HepG2 (cell line): ENCODE data around the gene NFE2L1. TPM values are rescaled to one million over a fixed set of nuclear protein-coding genes. Genes with fewer than 3 reads are reported as not detected.

Source experiments
- CAMTA2 ChIP-seq: sonication (generic); formaldehyde crosslinking; IDR thresholded peaks from 2 replicates; pipeline ENCODE4 v1.4.0; 2020; ENCODE audit warnings: mild to moderate bottlenecking, missing genetic modification reagents, borderline replicate concordance
- PBX3 ChIP-seq: sonication (generic); formaldehyde crosslinking; IDR thresholded peaks from 2 replicates; pipeline ENCODE4 v1.8.1; 2023; ENCODE audit warnings: missing genetic modification reagents, inconsistent platforms, borderline replicate concordance
- PREB ChIP-seq: sonication (generic); formaldehyde crosslinking; IDR thresholded peaks from 2 replicates; pipeline ENCODE4 v1.4.0; 2020; ENCODE audit warnings: missing genetic modification reagents
- ZHX1 ChIP-seq: sonication (generic); formaldehyde crosslinking; IDR thresholded peaks from 2 replicates; pipeline ENCODE4 v1.8.1; 2022; ENCODE audit warnings: low read depth, mild to moderate bottlenecking, missing genetic modification reagents
- ZKSCAN5 ChIP-seq: sonication (generic); formaldehyde crosslinking; IDR thresholded peaks from 2 replicates; pipeline ENCODE4 v1.5.1; 2020; ENCODE audit warnings: mild to moderate bottlenecking, missing genetic modification reagents
- ZNF337 ChIP-seq: sonication (generic); formaldehyde crosslinking; IDR thresholded peaks from 2 replicates; pipeline ENCODE4 v1.5.1; 2020; ENCODE audit warnings: missing genetic modification reagents, low read depth, mild to moderate bottlenecking, borderline replicate concordance
- ZNF615 ChIP-seq: sonication (generic); formaldehyde crosslinking; IDR thresholded peaks from 2 replicates; pipeline ENCODE4 v1.5.0; 2020; ENCODE audit warnings: mild to moderate bottlenecking, missing genetic modification reagents, borderline replicate concordance
- ZNF644 ChIP-seq: IDR thresholded peaks from 2 replicates; pipeline ENCODE4 v1.6.1; 2016; ENCODE audit warnings: low read depth
- ZNF780A ChIP-seq: sonication (generic); formaldehyde crosslinking; IDR thresholded peaks from 2 replicates; pipeline ENCODE4 v1.8.0; 2022; ENCODE audit warnings: mild to moderate bottlenecking, missing genetic modification reagents, moderate library complexity
- polyA plus RNA-seq, 8 experiments: library from polyadenylated mRNA; depleted of rRNA in 3 of 8; stranded (reverse) in 7 of 8; unstranded in 1 of 8; fragments of >200 nt; fragmentation: Illumina TruSeq in 4 of 8; extraction: Trizol in 4 of 8; gene quantifications; 2 replicates each; pipeline versions ENCODE4 v1.2.1 to v1.2.3, GENCODE V29; 2011 to 2016; ENCODE audit warnings: low read depth in 4 of 8, missing spikeins in 1 of 8, mixed read lengths in 1 of 8; ENCODE audit not compliant: insufficient read depth in 1 of 8
- total RNA-seq, 5 experiments: library from RNA; depleted of rRNA; stranded (reverse); fragments of >200 nt; fragmentation: Illumina TruSeq; extraction: Trizol; gene quantifications; 2 replicates each; pipeline ENCODE4 v1.2.3, GENCODE V29; 2016; ENCODE audit warnings: low read depth in 1 of 5
- TF ChIP-seq, protein P1 (sequence below): sonication (generic); formaldehyde crosslinking; IDR thresholded peaks from 2 replicates; pipeline ENCODE4 v1.4.0; 2020; ENCODE audit warnings: missing genetic modification reagents, borderline replicate concordance
- TF ChIP-seq, protein P2 (sequence below): sonication (generic); formaldehyde crosslinking; IDR thresholded peaks from 2 replicates; pipeline ENCODE4 v1.4.0; 2020; ENCODE audit warnings: missing genetic modification reagents, borderline replicate concordance
- TF ChIP-seq, protein P3 (sequence below): sonication (generic); formaldehyde crosslinking; IDR thresholded peaks from 2 replicates; pipeline ENCODE4 v1.4.0; 2020; ENCODE audit warnings: mild to moderate bottlenecking, missing genetic modification reagents

NFE2L1 gene
- total and polyA plus RNA-seq, 2 of the 13 experiments (the other 11 are each of a cell fraction or from before 2014, with no cell fraction given), result 67.0 to 234 TPM

DNA sequence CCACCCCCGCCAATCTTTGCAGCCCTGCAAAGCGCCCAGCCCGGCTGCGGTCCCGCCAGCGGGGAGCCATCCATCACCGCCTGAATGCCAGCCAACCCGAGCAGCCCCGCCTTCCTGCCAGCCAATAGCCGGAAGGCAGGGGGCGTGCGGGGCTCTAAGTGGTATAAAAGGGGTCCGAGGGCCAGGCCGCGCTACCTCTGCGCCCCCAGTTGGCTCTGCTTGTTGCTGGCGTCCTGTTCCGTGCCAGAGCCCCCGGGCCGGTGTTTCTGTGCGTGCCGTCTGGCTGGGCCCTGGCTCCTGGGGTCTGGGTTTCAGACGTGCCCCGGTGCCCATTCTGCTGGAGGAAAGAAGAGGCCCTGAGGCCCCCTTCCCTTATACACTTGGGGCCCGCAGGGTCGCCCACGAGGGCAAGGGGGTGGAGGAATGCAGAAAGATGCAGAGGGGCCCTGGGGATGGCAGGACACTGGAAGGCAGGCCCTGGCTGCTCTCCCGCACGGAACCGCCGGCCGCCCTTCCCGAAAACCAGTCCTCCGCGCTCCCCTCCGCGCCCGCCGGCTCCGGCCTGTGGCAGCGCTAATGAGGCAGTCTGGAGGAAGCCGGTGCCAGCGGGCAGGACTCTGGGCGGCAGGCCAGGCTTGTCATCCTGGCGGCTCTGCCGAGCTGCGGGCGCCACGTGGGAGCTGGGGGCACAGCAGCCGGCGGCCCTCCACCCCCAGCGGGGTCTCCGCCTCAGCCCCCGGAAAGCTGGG is 24.6 kb upstream of the NFE2L1 start (continued):
- TF ChIP-seq, protein P1, sequence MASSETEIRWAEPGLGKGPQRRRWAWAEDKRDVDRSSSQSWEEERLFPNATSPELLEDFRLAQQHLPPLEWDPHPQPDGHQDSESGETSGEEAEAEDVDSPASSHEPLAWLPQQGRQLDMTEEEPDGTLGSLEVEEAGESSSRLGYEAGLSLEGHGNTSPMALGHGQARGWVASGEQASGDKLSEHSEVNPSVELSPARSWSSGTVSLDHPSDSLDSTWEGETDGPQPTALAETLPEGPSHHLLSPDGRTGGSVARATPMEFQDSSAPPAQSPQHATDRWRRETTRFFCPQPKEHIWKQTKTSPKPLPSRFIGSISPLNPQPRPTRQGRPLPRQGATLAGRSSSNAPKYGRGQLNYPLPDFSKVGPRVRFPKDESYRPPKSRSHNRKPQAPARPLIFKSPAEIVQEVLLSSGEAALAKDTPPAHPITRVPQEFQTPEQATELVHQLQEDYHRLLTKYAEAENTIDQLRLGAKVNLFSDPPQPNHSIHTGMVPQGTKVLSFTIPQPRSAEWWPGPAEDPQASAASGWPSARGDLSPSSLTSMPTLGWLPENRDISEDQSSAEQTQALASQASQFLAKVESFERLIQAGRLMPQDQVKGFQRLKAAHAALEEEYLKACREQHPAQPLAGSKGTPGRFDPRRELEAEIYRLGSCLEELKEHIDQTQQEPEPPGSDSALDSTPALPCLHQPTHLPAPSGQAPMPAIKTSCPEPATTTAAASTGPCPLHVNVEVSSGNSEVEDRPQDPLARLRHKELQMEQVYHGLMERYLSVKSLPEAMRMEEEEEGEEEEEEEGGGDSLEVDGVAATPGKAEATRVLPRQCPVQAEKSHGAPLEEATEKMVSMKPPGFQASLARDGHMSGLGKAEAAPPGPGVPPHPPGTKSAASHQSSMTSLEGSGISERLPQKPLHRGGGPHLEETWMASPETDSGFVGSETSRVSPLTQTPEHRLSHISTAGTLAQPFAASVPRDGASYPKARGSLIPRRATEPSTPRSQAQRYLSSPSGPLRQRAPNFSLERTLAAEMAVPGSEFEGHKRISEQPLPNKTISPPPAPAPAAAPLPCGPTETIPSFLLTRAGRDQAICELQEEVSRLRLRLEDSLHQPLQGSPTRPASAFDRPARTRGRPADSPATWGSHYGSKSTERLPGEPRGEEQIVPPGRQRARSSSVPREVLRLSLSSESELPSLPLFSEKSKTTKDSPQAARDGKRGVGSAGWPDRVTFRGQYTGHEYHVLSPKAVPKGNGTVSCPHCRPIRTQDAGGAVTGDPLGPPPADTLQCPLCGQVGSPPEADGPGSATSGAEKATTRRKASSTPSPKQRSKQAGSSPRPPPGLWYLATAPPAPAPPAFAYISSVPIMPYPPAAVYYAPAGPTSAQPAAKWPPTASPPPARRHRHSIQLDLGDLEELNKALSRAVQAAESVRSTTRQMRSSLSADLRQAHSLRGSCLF (CRISPR knock-in tag), result no peak
- no peak for TF ChIP-seq ZHX1 (CRISPR knock-in tag)
- no peak for TF ChIP-seq ZNF615 (CRISPR knock-in tag)
- no peak for TF ChIP-seq ZNF780A (CRISPR knock-in tag)
- TF ChIP-seq PBX3 (CRISPR knock-in tag), result no peak
- no peak for TF ChIP-seq PREB (CRISPR knock-in tag)
- TF ChIP-seq, protein P2, sequence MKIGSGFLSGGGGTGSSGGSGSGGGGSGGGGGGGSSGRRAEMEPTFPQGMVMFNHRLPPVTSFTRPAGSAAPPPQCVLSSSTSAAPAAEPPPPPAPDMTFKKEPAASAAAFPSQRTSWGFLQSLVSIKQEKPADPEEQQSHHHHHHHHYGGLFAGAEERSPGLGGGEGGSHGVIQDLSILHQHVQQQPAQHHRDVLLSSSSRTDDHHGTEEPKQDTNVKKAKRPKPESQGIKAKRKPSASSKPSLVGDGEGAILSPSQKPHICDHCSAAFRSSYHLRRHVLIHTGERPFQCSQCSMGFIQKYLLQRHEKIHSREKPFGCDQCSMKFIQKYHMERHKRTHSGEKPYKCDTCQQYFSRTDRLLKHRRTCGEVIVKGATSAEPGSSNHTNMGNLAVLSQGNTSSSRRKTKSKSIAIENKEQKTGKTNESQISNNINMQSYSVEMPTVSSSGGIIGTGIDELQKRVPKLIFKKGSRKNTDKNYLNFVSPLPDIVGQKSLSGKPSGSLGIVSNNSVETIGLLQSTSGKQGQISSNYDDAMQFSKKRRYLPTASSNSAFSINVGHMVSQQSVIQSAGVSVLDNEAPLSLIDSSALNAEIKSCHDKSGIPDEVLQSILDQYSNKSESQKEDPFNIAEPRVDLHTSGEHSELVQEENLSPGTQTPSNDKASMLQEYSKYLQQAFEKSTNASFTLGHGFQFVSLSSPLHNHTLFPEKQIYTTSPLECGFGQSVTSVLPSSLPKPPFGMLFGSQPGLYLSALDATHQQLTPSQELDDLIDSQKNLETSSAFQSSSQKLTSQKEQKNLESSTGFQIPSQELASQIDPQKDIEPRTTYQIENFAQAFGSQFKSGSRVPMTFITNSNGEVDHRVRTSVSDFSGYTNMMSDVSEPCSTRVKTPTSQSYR (CRISPR knock-in tag), result no peak
- no peak for TF ChIP-seq ZNF337 (CRISPR knock-in tag)
- TF ChIP-seq, protein P3, sequence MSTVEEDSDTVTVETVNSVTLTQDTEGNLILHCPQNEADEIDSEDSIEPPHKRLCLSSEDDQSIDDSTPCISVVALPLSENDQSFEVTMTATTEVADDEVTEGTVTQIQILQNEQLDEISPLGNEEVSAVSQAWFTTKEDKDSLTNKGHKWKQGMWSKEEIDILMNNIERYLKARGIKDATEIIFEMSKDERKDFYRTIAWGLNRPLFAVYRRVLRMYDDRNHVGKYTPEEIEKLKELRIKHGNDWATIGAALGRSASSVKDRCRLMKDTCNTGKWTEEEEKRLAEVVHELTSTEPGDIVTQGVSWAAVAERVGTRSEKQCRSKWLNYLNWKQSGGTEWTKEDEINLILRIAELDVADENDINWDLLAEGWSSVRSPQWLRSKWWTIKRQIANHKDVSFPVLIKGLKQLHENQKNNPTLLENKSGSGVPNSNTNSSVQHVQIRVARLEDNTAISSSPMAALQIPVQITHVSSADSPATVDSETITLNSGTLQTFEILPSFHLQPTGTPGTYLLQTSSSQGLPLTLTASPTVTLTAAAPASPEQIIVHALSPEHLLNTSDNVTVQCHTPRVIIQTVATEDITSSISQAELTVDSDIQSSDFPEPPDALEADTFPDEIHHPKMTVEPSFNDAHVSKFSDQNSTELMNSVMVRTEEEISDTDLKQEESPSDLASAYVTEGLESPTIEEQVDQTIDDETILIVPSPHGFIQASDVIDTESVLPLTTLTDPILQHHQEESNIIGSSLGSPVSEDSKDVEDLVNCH (CRISPR knock-in tag), result no peak
- no peak for TF ChIP-seq CAMTA2
- TF ChIP-seq ZNF644 (CRISPR knock-in tag), result no peak
- no peak for TF ChIP-seq ZKSCAN5
